ENCODE results near the gene ALG1. TPM values are rescaled to one million over a fixed set of nuclear protein-coding genes. Genes with fewer than 3 reads are reported as not detected.

ALG1 gene
- total RNA-seq, 1 donor from 2014 or later: 29.4 TPM

Other genes with a start within 250 kb of the ALG1 start
- gene GLYR1, start 224.6 kb upstream of the ALG1 start, total RNA-seq: 104 and 112 TPM in 2 replicates
- 33.8 and 34.2 TPM in 2 replicates for gene UBN1, start 224.4 kb upstream of the ALG1 start, total RNA-seq
- gene PPL, start 134.7 kb upstream of the ALG1 start, total RNA-seq: not detected in 2 replicates
- gene SEC14L5, start 113.5 kb upstream of the ALG1 start, total RNA-seq: not detected in 2 replicates
- 9.8 and 11.1 TPM in 2 replicates for gene NAGPA, start 37.9 kb upstream of the ALG1 start, total RNA-seq
- gene C16orf89, start 5.9 kb upstream of the ALG1 start, total RNA-seq: not detected in 2 replicates
- 21.7 and 23.9 TPM in 2 replicates for gene EEF2KMT, start 26.0 kb downstream of the ALG1 start, total RNA-seq